AG10803 (cell line): ENCODE data around the gene SEMA3C.
A peak's percentile ranks its signal among the peaks of the same experiment; 100 is the strongest.

Experiments
- DNase-seq: peaks from one replicate; pipeline ENCODE4 v3.0.0; 2010; ENCODE audit warnings: low read depth
- H3K4me3 ChIP-seq: 2 replicates; pipeline ENCODE4 v1.5.1; 2011; ENCODE audit warnings: mild to moderate bottlenecking, low read length, control low read depth
- TF ChIP-seq, protein P1 (sequence below): conservative IDR thresholded peaks from 2 replicates; pipeline ENCODE4 v1.5.1; 2011; ENCODE audit warnings: mild to moderate bottlenecking, low read length, control low read depth, inconsistent platforms

The SEMA3C gene

GRCh38 chr7:80733333-80733915 lies 185.4 kb downstream of the SEMA3C start:
- no peak for DNase-seq

GRCh38 chr7:80732630-80733029 lies 186.2 kb downstream of the SEMA3C start:
- TF ChIP-seq, protein P1, sequence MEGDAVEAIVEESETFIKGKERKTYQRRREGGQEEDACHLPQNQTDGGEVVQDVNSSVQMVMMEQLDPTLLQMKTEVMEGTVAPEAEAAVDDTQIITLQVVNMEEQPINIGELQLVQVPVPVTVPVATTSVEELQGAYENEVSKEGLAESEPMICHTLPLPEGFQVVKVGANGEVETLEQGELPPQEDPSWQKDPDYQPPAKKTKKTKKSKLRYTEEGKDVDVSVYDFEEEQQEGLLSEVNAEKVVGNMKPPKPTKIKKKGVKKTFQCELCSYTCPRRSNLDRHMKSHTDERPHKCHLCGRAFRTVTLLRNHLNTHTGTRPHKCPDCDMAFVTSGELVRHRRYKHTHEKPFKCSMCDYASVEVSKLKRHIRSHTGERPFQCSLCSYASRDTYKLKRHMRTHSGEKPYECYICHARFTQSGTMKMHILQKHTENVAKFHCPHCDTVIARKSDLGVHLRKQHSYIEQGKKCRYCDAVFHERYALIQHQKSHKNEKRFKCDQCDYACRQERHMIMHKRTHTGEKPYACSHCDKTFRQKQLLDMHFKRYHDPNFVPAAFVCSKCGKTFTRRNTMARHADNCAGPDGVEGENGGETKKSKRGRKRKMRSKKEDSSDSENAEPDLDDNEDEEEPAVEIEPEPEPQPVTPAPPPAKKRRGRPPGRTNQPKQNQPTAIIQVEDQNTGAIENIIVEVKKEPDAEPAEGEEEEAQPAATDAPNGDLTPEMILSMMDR = no peak
- no peak for DNase-seq
- H3K4me3 ChIP-seq = no peak overlapping the region

More at GRCh38 chr7:80733333-80733915, 185.4 kb downstream of the SEMA3C start:
- H3K4me3 ChIP-seq = no peak overlapping the region
- TF ChIP-seq, protein P1 = no peak

DNA sequence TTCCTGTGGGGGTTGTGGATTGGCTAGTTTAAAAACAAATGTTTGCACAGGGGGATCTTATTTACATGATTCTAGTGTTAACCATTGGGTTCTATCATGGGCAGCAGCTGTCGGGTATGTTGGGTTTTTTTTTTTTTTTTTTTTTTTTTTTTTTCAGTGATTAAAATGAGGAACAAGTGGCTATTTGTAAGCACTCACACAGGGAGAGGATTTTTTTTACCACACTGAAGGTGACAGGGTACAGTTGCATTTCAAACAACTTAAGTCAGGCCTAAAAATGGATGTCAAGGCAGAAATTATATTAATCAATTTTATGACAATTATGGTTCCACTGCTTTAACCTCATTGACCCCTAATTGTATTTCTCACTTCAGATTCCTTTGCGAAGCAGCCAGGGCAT lies 187.6 kb downstream of the SEMA3C start:
- DNase-seq = no peak
- TF ChIP-seq, protein P1 = no peak
- no peak overlapping the region for H3K4me3 ChIP-seq

- no peak overlapping the region for H3K4me3 ChIP-seq
- DNase-seq = peak; percentile 87
- TF ChIP-seq, protein P1 = no peak
Observed at GRCh38 chr7:80729591-80730320, 189.1 kb downstream of the SEMA3C start.

- DNase-seq = no peak
- TF ChIP-seq, protein P1 = no peak
- no peak overlapping the region for H3K4me3 ChIP-seq
Observed at GRCh38 chr7:80726666-80727065, 192.2 kb downstream of the SEMA3C start.

DNA sequence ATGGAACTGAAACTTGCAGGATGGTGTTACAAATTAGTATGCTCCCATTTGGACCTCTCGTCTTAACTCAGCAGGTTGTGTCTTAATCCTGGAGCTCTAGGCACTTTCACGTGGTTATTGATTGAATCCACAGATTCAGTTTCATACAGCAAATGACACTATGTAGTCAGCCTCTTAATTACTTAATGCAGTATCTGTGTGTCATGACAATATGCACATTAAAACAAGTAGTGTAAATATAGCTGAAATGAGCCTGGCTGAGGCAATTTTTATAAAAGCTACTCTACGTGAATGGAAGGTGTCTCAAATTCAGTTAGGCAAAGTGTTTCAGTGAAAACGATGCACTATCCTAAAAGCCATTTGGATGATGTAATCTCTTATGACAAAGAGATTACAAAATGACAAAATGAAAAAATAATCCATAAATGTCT lies 193.7 kb downstream of the SEMA3C start:
- H3K4me3 ChIP-seq = no peak overlapping the region
- DNase-seq = no peak
- TF ChIP-seq, protein P1 = no peak
